ENCODE results near the gene MGLL.

Gene MGLL

GRCh38 chr3:127691974-127692373 lies 130.3 kb downstream of the MGLL start:
- TF ChIP-seq, protein P1, sequence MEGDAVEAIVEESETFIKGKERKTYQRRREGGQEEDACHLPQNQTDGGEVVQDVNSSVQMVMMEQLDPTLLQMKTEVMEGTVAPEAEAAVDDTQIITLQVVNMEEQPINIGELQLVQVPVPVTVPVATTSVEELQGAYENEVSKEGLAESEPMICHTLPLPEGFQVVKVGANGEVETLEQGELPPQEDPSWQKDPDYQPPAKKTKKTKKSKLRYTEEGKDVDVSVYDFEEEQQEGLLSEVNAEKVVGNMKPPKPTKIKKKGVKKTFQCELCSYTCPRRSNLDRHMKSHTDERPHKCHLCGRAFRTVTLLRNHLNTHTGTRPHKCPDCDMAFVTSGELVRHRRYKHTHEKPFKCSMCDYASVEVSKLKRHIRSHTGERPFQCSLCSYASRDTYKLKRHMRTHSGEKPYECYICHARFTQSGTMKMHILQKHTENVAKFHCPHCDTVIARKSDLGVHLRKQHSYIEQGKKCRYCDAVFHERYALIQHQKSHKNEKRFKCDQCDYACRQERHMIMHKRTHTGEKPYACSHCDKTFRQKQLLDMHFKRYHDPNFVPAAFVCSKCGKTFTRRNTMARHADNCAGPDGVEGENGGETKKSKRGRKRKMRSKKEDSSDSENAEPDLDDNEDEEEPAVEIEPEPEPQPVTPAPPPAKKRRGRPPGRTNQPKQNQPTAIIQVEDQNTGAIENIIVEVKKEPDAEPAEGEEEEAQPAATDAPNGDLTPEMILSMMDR (IDR thresholded peaks at IDR 0.05; ENCODE audit: control insufficient read depth, insufficient read depth, low read depth, low read length, missing control alignments) = no peak
- no peak overlapping the region for H3K4me3 ChIP-seq (ENCODE audit: control insufficient read depth, low read depth, low read length)
- DNase-seq (ENCODE audit: low read depth) = no peak

- no peak overlapping the region for H3K4me3 ChIP-seq (ENCODE audit: control insufficient read depth, low read depth, low read length)
- no peak for DNase-seq (ENCODE audit: low read depth)
- TF ChIP-seq, protein P1 (IDR thresholded peaks at IDR 0.05; ENCODE audit: control insufficient read depth, insufficient read depth, low read depth, low read length, missing control alignments) = no peak
Observed at GRCh38 chr3:127691489-127691888, 130.8 kb downstream of the MGLL start.

GRCh38 chr3:127690823-127691452 lies 131.4 kb downstream of the MGLL start:
- no peak for DNase-seq (ENCODE audit: low read depth)
- TF ChIP-seq, protein P1 (IDR thresholded peaks at IDR 0.05; ENCODE audit: control insufficient read depth, insufficient read depth, low read depth, low read length, missing control alignments) = peak; percentile 87
- no peak overlapping the region for H3K4me3 ChIP-seq (ENCODE audit: control insufficient read depth, low read depth, low read length)

DNA sequence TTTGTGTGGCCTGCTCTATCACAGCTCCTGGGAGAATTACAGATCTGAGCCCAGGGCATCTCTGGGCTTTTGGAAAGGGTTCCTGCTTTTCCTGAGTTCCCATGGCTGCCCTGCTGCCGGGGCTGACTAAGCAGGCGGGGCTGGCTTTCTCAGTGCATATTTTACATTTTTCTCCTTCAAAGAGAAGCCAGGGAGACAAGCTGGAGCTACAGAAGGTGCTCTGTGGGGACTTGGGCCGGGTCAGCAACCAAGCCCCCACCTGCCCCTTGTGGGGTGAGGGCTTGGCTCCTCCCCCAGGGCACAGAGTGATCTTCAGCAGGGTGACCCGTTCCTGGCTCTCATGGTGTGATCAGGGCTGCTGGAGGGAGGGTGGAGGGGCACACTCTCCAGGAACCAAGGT lies 132.2 kb downstream of the MGLL start:
- H3K4me3 ChIP-seq (ENCODE audit: control insufficient read depth, low read depth, low read length) = no peak overlapping the region
- DNase-seq (ENCODE audit: low read depth) = no peak
- TF ChIP-seq, protein P1 (IDR thresholded peaks at IDR 0.05; ENCODE audit: control insufficient read depth, insufficient read depth, low read depth, low read length, missing control alignments) = no peak

DNA sequence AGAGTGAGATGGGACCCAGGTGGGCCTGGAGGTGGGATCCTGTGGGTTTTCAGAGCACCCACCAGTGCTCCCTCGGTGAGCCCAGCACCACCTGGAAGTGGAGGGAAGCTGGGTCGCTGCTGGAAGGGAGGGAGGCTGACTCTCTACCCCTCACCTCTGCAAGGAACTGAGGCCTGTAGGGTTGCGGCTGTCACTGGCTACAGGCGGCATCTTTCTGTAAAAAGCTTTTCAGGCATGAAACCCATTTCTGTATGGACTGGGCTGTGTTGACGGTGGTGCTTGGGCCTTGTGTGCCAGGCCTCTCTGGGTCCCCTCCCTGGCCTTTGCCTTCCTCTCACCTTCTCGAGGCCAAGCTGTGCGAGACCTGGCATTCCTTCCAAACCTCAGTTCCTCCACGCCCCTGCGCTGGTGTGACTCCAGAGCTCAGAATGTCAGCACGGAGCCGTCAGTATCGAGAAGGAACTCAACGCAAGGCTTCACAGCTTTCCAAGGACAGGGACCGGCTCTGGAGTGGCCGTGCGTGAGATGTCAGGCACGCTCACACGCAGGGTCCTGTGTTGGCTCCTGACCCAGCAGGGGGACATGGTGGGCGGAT lies 133.0 kb downstream of the MGLL start:
- DNase-seq (ENCODE audit: low read depth) = no peak
- TF ChIP-seq, protein P1 (IDR thresholded peaks at IDR 0.05; ENCODE audit: control insufficient read depth, insufficient read depth, low read depth, low read length, missing control alignments) = no peak
- H3K4me3 ChIP-seq (ENCODE audit: control insufficient read depth, low read depth, low read length) = no peak overlapping the region

DNA sequence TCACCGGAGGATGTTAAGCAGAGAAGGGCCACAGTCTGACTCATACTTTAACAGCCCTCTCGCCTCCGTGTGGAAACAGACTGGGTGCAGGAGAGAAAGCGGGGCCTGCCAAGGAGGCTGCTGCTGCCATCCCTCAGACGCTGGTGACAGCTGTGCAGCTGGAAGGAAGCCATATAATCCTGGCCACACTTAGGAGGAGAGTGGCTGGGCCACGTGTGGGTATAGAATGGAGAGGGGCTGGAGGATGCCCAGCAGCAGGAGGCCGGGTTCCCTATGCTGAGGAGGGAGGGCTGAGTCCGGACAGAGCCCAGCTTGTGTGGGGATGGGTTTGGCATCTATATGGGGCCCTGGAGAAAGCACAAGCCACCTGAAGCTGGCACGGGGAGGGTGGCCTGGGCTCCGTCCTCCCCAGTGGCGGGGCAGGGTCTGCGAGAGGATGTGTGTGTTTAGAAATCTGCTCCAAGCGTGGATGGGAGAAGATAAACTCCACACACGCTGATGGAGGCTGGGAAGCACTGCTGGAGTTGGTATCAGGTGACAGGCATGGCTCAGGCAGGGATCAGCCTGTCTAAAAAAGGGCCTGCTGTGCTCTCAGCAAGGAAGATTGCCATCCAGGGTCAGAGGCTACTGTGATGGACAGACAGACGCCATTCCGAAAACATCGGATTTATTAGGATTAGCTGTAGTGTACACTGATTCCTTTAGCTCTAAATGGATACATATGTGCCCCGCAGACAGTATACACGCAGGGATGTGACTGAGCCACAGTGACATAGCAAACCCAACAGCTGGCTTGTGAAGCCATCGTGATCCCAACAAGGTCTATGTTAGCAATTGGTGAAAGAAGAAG lies 133.7 kb downstream of the MGLL start:
- no peak for DNase-seq (ENCODE audit: low read depth)
- TF ChIP-seq, protein P1 (IDR thresholded peaks at IDR 0.05; ENCODE audit: control insufficient read depth, insufficient read depth, low read depth, low read length, missing control alignments) = no peak
- no peak overlapping the region for H3K4me3 ChIP-seq (ENCODE audit: control insufficient read depth, low read depth, low read length)

Data from AG09309 (cell line).